WTC11 (cell line): ENCODE measurements around the gene TYRO3. TPM values are rescaled to one million over a fixed set of nuclear protein-coding genes. Genes with fewer than 3 reads are reported as not detected.

Experiments used
- ATAC-seq: fragments of 200-7000 bp; cut with Tn5 transposase; 2 replicates; pipeline ENCODE4 v1.10.0; 2021; ENCODE audit warnings: mild to moderate bottlenecking, moderate library complexity
- CTCF ChIA-PET: fragments of 300-600 bp; sonication (Branson Sonifier 250); formaldehyde crosslinking; loops from one replicate; lab custom pipeline; 2021; ENCODE audit warnings: antibody characterized with exemption; lab: Charles Lee
- POLR2A ChIA-PET: fragments of 350-600 bp; sonication (Branson Sonifier 250); formaldehyde crosslinking; loops from one replicate; lab custom pipeline; 2021; ENCODE audit warnings: antibody characterized with exemption; lab: Charles Lee
- DNase-seq: peaks from one replicate; pipeline ENCODE4 v3.0.0; 2021; ENCODE audit warnings: low spot score
- H3K27ac Mint-ChIP-seq: 2 replicates; pipeline ENCODE4 v1.8.0; 2021; ENCODE audit warnings: mixed read lengths
- H3K27me3 Mint-ChIP-seq: 2 replicates; pipeline ENCODE4 v1.8.0; 2021; ENCODE audit warnings: low read depth, mild to moderate bottlenecking, moderate library complexity, mixed read lengths
- H3K36me3 Mint-ChIP-seq: 2 replicates; pipeline ENCODE4 v1.8.0; 2021; ENCODE audit warnings: mixed read lengths
- H3K4me1 Mint-ChIP-seq: 2 replicates; pipeline ENCODE4 v1.8.0; 2022; ENCODE audit warnings: mixed read lengths
- H3K4me3 Mint-ChIP-seq: 2 replicates; pipeline ENCODE4 v1.8.0; 2021; ENCODE audit warnings: mild to moderate bottlenecking, moderate library complexity, mixed read lengths
- H3K9me3 Mint-ChIP-seq: 2 replicates; pipeline ENCODE4 v1.8.0; 2021; ENCODE audit warnings: mixed read lengths
- CBFB ChIP-seq: sonication (generic); formaldehyde crosslinking; IDR thresholded peaks from 2 replicates; pipeline ENCODE4 v1.8.1; 2022; ENCODE audit warnings: mild to moderate bottlenecking, low read depth, missing genetic modification reagents
- CREM ChIP-seq: sonication (generic); formaldehyde crosslinking; IDR thresholded peaks from 2 replicates; pipeline ENCODE4 v1.8.1; 2022; ENCODE audit warnings: mild to moderate bottlenecking, missing genetic modification reagents, moderate library complexity
- EMX1 ChIP-seq: fragments of 250-450 bp; sonication (Bioruptor Pico); IDR thresholded peaks from 2 replicates; pipeline ENCODE4 v1.8.0; 2021; ENCODE audit warnings: mild to moderate bottlenecking
- ESRRA ChIP-seq: sonication (generic); formaldehyde crosslinking; IDR thresholded peaks from 2 replicates; pipeline ENCODE4 v1.8.1; 2022; ENCODE audit warnings: mild to moderate bottlenecking, missing genetic modification reagents, borderline replicate concordance
- ETV6 ChIP-seq: sonication (generic); formaldehyde crosslinking; IDR thresholded peaks from 2 replicates; pipeline ENCODE4 v1.8.1; 2022; ENCODE audit warnings: mild to moderate bottlenecking, missing genetic modification reagents
- FOXK1 ChIP-seq: sonication (generic); formaldehyde crosslinking; IDR thresholded peaks from 2 replicates; pipeline ENCODE4 v1.8.0; 2022; ENCODE audit warnings: mild to moderate bottlenecking, moderate library complexity, missing genetic modification reagents
- GTF2I ChIP-seq: fragments of 250-450 bp; sonication (Bioruptor Pico); conservative IDR thresholded peaks from 2 replicates; pipeline ENCODE4 v1.4.0; 2021; ENCODE audit warnings: mild to moderate bottlenecking
- HMGXB4 ChIP-seq: sonication (generic); formaldehyde crosslinking; IDR thresholded peaks from 2 replicates; pipeline ENCODE4 v1.8.1; 2023; ENCODE audit warnings: mild to moderate bottlenecking, moderate library complexity, missing genetic modification reagents
- PRRX2 ChIP-seq: fragments of 250-450 bp; sonication (Bioruptor Pico); IDR thresholded peaks from 2 replicates; pipeline ENCODE4 v1.8.0; 2021; ENCODE audit warnings: mild to moderate bottlenecking
- RELA ChIP-seq: sonication (generic); formaldehyde crosslinking; IDR thresholded peaks from 2 replicates; pipeline ENCODE4 v1.8.1; 2022; ENCODE audit warnings: missing genetic modification reagents, mild to moderate bottlenecking, borderline replicate concordance
- SOX15 ChIP-seq: fragments of 250-450 bp; sonication (Bioruptor Pico); IDR thresholded peaks from 2 replicates; pipeline ENCODE4 v1.9.0; 2021; ENCODE audit warnings: mild to moderate bottlenecking
- SP1 ChIP-seq: sonication (generic); formaldehyde crosslinking; conservative IDR thresholded peaks from 2 replicates; pipeline ENCODE4 v1.8.1; 2022; ENCODE audit warnings: missing genetic modification reagents
- TEAD4 ChIP-seq: sonication (generic); formaldehyde crosslinking; IDR thresholded peaks from 2 replicates; pipeline ENCODE4 v1.8.0; 2022; ENCODE audit warnings: mild to moderate bottlenecking, missing genetic modification reagents
- ZNF121 ChIP-seq: sonication (generic); formaldehyde crosslinking; IDR thresholded peaks from 2 replicates; pipeline ENCODE4 v1.8.0; 2023; ENCODE audit warnings: missing genetic modification reagents
- ZNF219 ChIP-seq: sonication (generic); formaldehyde crosslinking; IDR thresholded peaks from 2 replicates; pipeline ENCODE4 v1.8.0; 2023; ENCODE audit warnings: missing genetic modification reagents, mild to moderate bottlenecking, borderline replicate concordance
- ZNF281 ChIP-seq: sonication (generic); formaldehyde crosslinking; IDR thresholded peaks from 2 replicates; pipeline ENCODE4 v1.8.0; 2023; ENCODE audit warnings: mild to moderate bottlenecking, missing genetic modification reagents
- ZNF423 ChIP-seq: fragments of 250-450 bp; sonication (Bioruptor Pico); IDR thresholded peaks from 2 replicates; pipeline ENCODE4 v2.1.2; 2022; ENCODE audit warnings: mild to moderate bottlenecking, moderate library complexity
- ZNF425 ChIP-seq: fragments of 250-450 bp; sonication (Bioruptor Pico); conservative IDR thresholded peaks from 2 replicates; pipeline ENCODE4 v1.9.0; 2021; ENCODE audit warnings: mild to moderate bottlenecking
- ZNF512 ChIP-seq: sonication (generic); formaldehyde crosslinking; IDR thresholded peaks from 2 replicates; pipeline ENCODE4 v1.8.1; 2022; ENCODE audit warnings: missing genetic modification reagents, borderline replicate concordance
- ZNF532 ChIP-seq: fragments of 250-450 bp; sonication (Bioruptor Pico); IDR thresholded peaks from 2 replicates; pipeline ENCODE4 v1.9.0; 2021; ENCODE audit warnings: mild to moderate bottlenecking, borderline replicate concordance
- total RNA-seq: library from RNA; stranded (reverse); gene quantifications from 3 replicates; pipeline ENCODE4 v1.2.3, GENCODE V29; 2021
- TF ChIP-seq, protein P1 (sequence below): fragments of 250-450 bp; sonication (Bioruptor Pico); IDR thresholded peaks from 2 replicates; pipeline ENCODE4 v1.9.0; 2021; ENCODE audit warnings: mild to moderate bottlenecking
- TF ChIP-seq, protein P2 (sequence below): fragments of 250-450 bp; sonication (Bioruptor Pico); IDR thresholded peaks from 2 replicates; pipeline ENCODE4 v1.9.0; 2021; ENCODE audit warnings: moderate library complexity, mild to moderate bottlenecking, inconsistent platforms, borderline replicate concordance

Gene TYRO3
- total RNA-seq, 1 experiment from 2014 or later: 87.9 TPM

DNA sequence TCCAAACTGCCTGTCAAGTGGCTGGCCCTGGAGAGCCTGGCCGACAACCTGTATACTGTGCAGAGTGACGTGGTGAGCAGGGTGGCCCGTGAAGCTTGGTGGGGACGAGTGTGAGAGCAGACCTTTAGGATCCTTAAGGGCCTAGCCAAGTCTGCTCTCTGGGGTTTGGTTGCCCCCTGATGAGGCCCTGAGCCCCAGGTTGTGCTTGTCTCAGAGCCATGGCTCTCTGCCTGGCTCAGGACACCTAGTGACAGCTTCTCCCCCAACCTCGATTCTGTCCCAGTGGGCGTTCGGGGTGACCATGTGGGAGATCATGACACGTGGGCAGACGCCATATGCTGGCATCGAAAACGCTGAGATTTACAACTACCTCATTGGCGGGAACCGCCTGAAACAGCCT lies 14.4 kb downstream of the TYRO3 start:
- Mint-ChIP-seq H3K4me3 (no peak overlapping the region), H3K4me1 (peaks cover 15% of the 10 kb centered on the region), H3K27ac (no peak overlapping the region), H3K27me3 (no peaks in the 10 kb centered on the region), H3K9me3 (no peaks in the 10 kb centered on the region), H3K36me3 (peaks cover 53% of the 10 kb centered on the region)
- CTCF ChIA-PET: no interaction called here
- POLR2A ChIA-PET: no interaction called here
- DNase-seq (no peak), ATAC-seq (no peak)
- TF ChIP-seq ZNF423: no peak
- TF ChIP-seq CREM (CRISPR knock-in tag): no peak
- TF ChIP-seq ZNF281 (CRISPR knock-in tag): no peak
- TF ChIP-seq ZNF219 (CRISPR knock-in tag): no peak
- TF ChIP-seq, protein P1, sequence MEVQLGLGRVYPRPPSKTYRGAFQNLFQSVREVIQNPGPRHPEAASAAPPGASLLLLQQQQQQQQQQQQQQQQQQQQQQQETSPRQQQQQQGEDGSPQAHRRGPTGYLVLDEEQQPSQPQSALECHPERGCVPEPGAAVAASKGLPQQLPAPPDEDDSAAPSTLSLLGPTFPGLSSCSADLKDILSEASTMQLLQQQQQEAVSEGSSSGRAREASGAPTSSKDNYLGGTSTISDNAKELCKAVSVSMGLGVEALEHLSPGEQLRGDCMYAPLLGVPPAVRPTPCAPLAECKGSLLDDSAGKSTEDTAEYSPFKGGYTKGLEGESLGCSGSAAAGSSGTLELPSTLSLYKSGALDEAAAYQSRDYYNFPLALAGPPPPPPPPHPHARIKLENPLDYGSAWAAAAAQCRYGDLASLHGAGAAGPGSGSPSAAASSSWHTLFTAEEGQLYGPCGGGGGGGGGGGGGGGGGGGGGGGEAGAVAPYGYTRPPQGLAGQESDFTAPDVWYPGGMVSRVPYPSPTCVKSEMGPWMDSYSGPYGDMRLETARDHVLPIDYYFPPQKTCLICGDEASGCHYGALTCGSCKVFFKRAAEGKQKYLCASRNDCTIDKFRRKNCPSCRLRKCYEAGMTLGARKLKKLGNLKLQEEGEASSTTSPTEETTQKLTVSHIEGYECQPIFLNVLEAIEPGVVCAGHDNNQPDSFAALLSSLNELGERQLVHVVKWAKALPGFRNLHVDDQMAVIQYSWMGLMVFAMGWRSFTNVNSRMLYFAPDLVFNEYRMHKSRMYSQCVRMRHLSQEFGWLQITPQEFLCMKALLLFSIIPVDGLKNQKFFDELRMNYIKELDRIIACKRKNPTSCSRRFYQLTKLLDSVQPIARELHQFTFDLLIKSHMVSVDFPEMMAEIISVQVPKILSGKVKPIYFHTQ (CRISPR knock-in tag): no peak
- TF ChIP-seq SOX15 (CRISPR knock-in tag): no peak
- TF ChIP-seq ZNF532 (CRISPR knock-in tag): no peak
- TF ChIP-seq TEAD4 (CRISPR knock-in tag): no peak
- no peak for TF ChIP-seq GTF2I
- TF ChIP-seq ESRRA: no peak
- no peak for TF ChIP-seq CBFB
- no peak for TF ChIP-seq PRRX2
- no peak for TF ChIP-seq EMX1
- no peak for TF ChIP-seq RELA (CRISPR knock-in tag)
- TF ChIP-seq ZNF121 (CRISPR knock-in tag): no peak
- TF ChIP-seq, protein P2, sequence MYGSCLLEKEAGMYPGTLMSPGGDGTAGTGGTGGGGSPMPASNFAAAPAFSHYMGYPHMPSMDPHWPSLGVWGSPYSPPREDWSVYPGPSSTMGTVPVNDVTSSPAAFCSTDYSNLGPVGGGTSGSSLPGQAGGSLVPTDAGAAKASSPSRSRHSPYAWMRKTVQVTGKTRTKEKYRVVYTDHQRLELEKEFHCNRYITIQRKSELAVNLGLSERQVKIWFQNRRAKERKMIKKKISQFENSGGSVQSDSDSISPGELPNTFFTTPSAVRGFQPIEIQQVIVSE (CRISPR knock-in tag): no peak
- TF ChIP-seq ETV6: no peak

DNA sequence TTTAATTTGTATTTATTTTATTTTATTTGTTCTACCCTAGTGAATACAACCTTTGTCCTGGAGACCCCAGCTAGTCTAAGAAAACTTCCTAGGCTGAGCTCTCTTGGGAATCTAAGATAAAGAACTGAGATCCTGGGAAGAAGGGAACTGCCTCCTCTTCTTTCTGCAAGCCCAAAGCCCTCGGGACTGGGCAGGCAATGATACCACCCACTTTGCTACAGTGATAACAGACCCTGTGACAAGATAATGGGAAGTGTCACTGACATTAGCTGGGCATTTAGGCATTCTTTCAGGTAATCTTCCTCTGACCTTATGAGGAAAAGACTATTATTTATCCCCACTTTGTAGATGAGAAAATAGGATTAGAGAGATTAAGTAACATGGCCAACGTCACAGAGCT lies 15.1 kb downstream of the TYRO3 start:
- DNase-seq (no peak), ATAC-seq (no peak)
- no peaks in the 10 kb centered on the region for H3K27me3 Mint-ChIP-seq
- H3K36me3 Mint-ChIP-seq: peaks cover 50% of the 10 kb centered on the region
- no peak overlapping the region for H3K27ac Mint-ChIP-seq
- peaks cover 8% of the 10 kb centered on the region for H3K4me1 Mint-ChIP-seq
- ChIA-PET POLR2A (no interaction called here), CTCF (no interaction called here)
- no peaks in the 10 kb centered on the region for H3K9me3 Mint-ChIP-seq
- H3K4me3 Mint-ChIP-seq: no peak overlapping the region
- TF ChIP-seq HMGXB4 (no peak), SP1 (CRISPR knock-in tag) (no peak), FOXK1 (CRISPR knock-in tag) (no peak), ZNF425 (CRISPR knock-in tag) (no peak), ZNF512 (no peak)
